HG03097 (cell line): ENCODE data around the gene RASA3.
A peak's percentile ranks its signal among the peaks of the same experiment; 100 is the strongest.
"Not testable (repeated sequence)": the region's sequence is repeated elsewhere in the genome, so short reads cannot be mapped to it uniquely, and the experiment has no call there.

Experiments used
- ATAC-seq: cut with Tn5 transposase; IDR thresholded peaks from one replicate; pipeline ENCODE4 v1.9.1; 2021; ENCODE audit not compliant: unreplicated experiment, low FRiP score

Gene RASA3

GRCh38 chr13:114132419-114133121 is at the start of gene RASA3:
TSS of gene RASA3 (minus strand) at chr13:114132623. CDS start at chr13:114132489, 134 bp downstream.
- peak; percentile 46 for ATAC-seq

GRCh38 chr13:114179087-114179658 is 46.8 kb upstream of the RASA3 start, which contains the start of gene CFAP97D2:
TSS of gene CFAP97D2 (plus strand) at chr13:114179257. CDS start at chr13:114179331, 74 bp downstream.
- ATAC-seq = no peak

- ATAC-seq = no peak
Observed at GRCh38 chr13:114177245-114178010, 45.0 kb upstream of the RASA3 start.

GRCh38 chr13:114176359-114176902 is 44.0 kb upstream of the RASA3 start:
- ATAC-seq = not testable (repeated sequence)

- no peak for ATAC-seq
Observed at GRCh38 chr13:114174529-114174961, 42.1 kb upstream of the RASA3 start.

GRCh38 chr13:114173745-114174144 is 41.3 kb upstream of the RASA3 start:
- no peak for ATAC-seq

- ATAC-seq = no peak
Observed at GRCh38 chr13:114173272-114173671, 40.8 kb upstream of the RASA3 start.

- no peak for ATAC-seq
Observed at GRCh38 chr13:114167885-114168284, 35.5 kb upstream of the RASA3 start.

- no peak for ATAC-seq
Observed at GRCh38 chr13:114167426-114167825, 35.0 kb upstream of the RASA3 start.

- no peak for ATAC-seq
Observed at GRCh38 chr13:114166381-114167131, 34.1 kb upstream of the RASA3 start.

GRCh38 chr13:114164681-114165429 is 32.4 kb upstream of the RASA3 start:
- no peak for ATAC-seq

- ATAC-seq = no peak
Observed at GRCh38 chr13:114164053-114164452, 31.6 kb upstream of the RASA3 start.

GRCh38 chr13:114162533-114162922 is 30.1 kb upstream of the RASA3 start:
- ATAC-seq = no peak

- no peak for ATAC-seq
Observed at GRCh38 chr13:114161644-114162532, 29.5 kb upstream of the RASA3 start.

GRCh38 chr13:114161028-114161556 is 28.7 kb upstream of the RASA3 start:
- no peak for ATAC-seq

- not testable (repeated sequence) for ATAC-seq
Observed at GRCh38 chr13:114158869-114159666, 26.6 kb upstream of the RASA3 start.

GRCh38 chr13:114157869-114158495 is 25.6 kb upstream of the RASA3 start:
- ATAC-seq = no peak
